ENCODE measurements around the gene FCRL6.

FCRL6 gene
- long read RNA-seq, donor 1: 0 reads
- long read RNA-seq, donor 2: 0 reads
- long read RNA-seq, donor 3: 0 reads
- long read RNA-seq, donor 4: 0 reads
- long read RNA-seq, donor 5: 0 reads
- long read RNA-seq, donor 6: 0 reads
- long read RNA-seq, donor 7: 0 reads
- long read RNA-seq, donor 8: 0 reads

GRCh38 chr1:159802111-159802510 is at the start of gene FCRL6:
Gene FCRL6 (plus strand): TSS chr1:159802360. CDS start chr1:159802425, 65 bp downstream.
- no peak for DNase-seq

GRCh38 chr1:159753386-159753785 is 48.8 kb upstream of the FCRL6 start:
- DNase-seq: no peak

- DNase-seq: no peak
Observed at GRCh38 chr1:159755451-159756007, 46.6 kb upstream of the FCRL6 start.

- no peak for DNase-seq
Observed at GRCh38 chr1:159756397-159756796, 45.8 kb upstream of the FCRL6 start.

- no peak for DNase-seq
Observed at GRCh38 chr1:159763686-159764085, 38.5 kb upstream of the FCRL6 start.

- no peak for DNase-seq
Observed at GRCh38 chr1:159765806-159766205, 36.4 kb upstream of the FCRL6 start.

- DNase-seq: no peak
Observed at GRCh38 chr1:159771127-159771895, 30.8 kb upstream of the FCRL6 start.

GRCh38 chr1:159774465-159774864 is 27.7 kb upstream of the FCRL6 start:
- DNase-seq: no peak

- no peak for DNase-seq
Observed at GRCh38 chr1:159775716-159776115, 26.4 kb upstream of the FCRL6 start.

- DNase-seq: no peak
Observed at GRCh38 chr1:159778266-159778665, 23.9 kb upstream of the FCRL6 start.

GRCh38 chr1:159779403-159779851 is 22.7 kb upstream of the FCRL6 start:
- DNase-seq: no peak

GRCh38 chr1:159780583-159781582 is 21.3 kb upstream of the FCRL6 start, which contains the start of gene DUSP23:
Gene DUSP23 (plus strand): TSS chr1:159780962. CDS start chr1:159781101, 139 bp downstream.
- peak; percentile 91 for DNase-seq

- DNase-seq: no peak
Observed at GRCh38 chr1:159781992-159782391, 20.2 kb upstream of the FCRL6 start.

GRCh38 chr1:159783724-159784123 is 18.4 kb upstream of the FCRL6 start:
- no peak for DNase-seq

- no peak for DNase-seq
Observed at GRCh38 chr1:159786465-159786864, 15.7 kb upstream of the FCRL6 start.

GRCh38 chr1:159786966-159787365 is 15.2 kb upstream of the FCRL6 start:
- DNase-seq: no peak

GRCh38 chr1:159790237-159790917 is 11.8 kb upstream of the FCRL6 start:
- no peak for DNase-seq

- no peak for DNase-seq
Observed at GRCh38 chr1:159791031-159791430, 11.1 kb upstream of the FCRL6 start.

- no peak for DNase-seq
Observed at GRCh38 chr1:159791461-159791860, 10.7 kb upstream of the FCRL6 start.

- DNase-seq: no peak
Observed at GRCh38 chr1:159795534-159795933, 6.6 kb upstream of the FCRL6 start.

- DNase-seq: peak; percentile 44
Observed at GRCh38 chr1:159798893-159799292, 3.3 kb upstream of the FCRL6 start.

Data from right kidney (tissue), 9 donors.